ENCODE data around the gene ANKS3. TPM values are rescaled to one million over a fixed set of nuclear protein-coding genes. Genes with fewer than 3 reads are reported as not detected.
A peak's percentile ranks its signal among the peaks of the same experiment; 100 is the strongest.

The ANKS3 gene
- total and polyA plus RNA-seq, 10 of the 15 experiments (the other 5 are each of a cell fraction or from before 2014, with no cell fraction given): 0.29 to 14.2 (median 8.5) TPM

- Histone ChIP-seq H3K27me3 (replicated peaks in 1 of 2; ENCODE audit: control insufficient read depth in 2 of 2, insufficient read depth in 2 of 2, low read length in 1 of 2) (no peaks in the 10 kb centered on the region), H3K9ac (ENCODE audit: control insufficient read depth, insufficient read depth, low read length) (no peak overlapping the region), H3K36me3 (ENCODE audit: control insufficient read depth in 2 of 2, insufficient read depth in 2 of 2, low read length in 1 of 2) (peaks cover 2 to 4% of the 10 kb centered on the region in 2 experiments; a peak in 3 of 4 replicates), H3K9me3 (replicated peaks; ENCODE audit: control insufficient read depth, insufficient read depth, low read length) (no peaks in the 10 kb centered on the region), H3K4me3 (no peak overlapping the region), H2AFZ (ENCODE audit: control insufficient read depth, low read depth, low read length) (no peak overlapping the region), H4K20me1 (ENCODE audit: control insufficient read depth, insufficient read depth) (no peaks in the 10 kb centered on the region), H3K79me2 (ENCODE audit: control insufficient read depth, insufficient read depth, low read length) (no peaks in the 10 kb centered on the region), H3K27ac (ENCODE audit: control insufficient read depth, insufficient read depth) (peak overlapping the region; percentile 2; the same call in 1 of the 2 replicates), H3K4me1 (ENCODE audit: control insufficient read depth, insufficient read depth, low read length) (peaks cover 12% of the 10 kb centered on the region), H3K4me2 (ENCODE audit: control insufficient read depth, insufficient read depth) (no peak overlapping the region)
- ChIA-PET SMC1A (ENCODE audit: uncharacterized antibody, unreplicated experiment) (interaction anchor here (1.2 to 1.5 kb wide), 2 partner anchors 8 to 12 kb away, joined by 3 to 5 read pairs; partner anchors contain the start of gene DNAAF8), CTCF (interaction anchor here (0.8 to 1.0 kb wide), 3 partner anchors 12 to 127 kb away, joined by 3 to 4 read pairs (median 3); partner anchors contain the start of gene DNAAF8), POLR2A (interaction anchor here (1.2 to 1.7 kb wide), 3 partner anchors 12 to 22 kb away, joined by 3 to 5 read pairs (median 5); partner anchors contain the start of gene DNAAF8), RAD21 (ENCODE audit: unreplicated experiment) (interaction anchor here (0.6 to 2.0 kb wide), 2 partner anchors 13 to 15 kb away, joined by 3 to 4 read pairs; partner anchors contain the start of gene DNAAF8)
- no peak for DNase-seq (ENCODE audit: low read depth, low spot score)
- TF ChIP-seq RB1 (IDR thresholded peaks at IDR 0.05; ENCODE audit: borderline replicate concordance): no peak
- TF ChIP-seq POLR2A (IDR thresholded peaks at IDR 0.05; ENCODE audit: low read depth, low read length): peak; percentile 41
- 41% methylated on average over 15 of the region's 15 CpGs for WGBS (ENCODE audit: insufficient coverage, insufficient replicate concordance, low lambda C conversion rate, missing lambda C conversion rate)
- in situ Hi-C loops (cut with MboI): no loop called here
- intact Hi-C loops (cut with micrococcal nuclease; ENCODE audit: unreplicated experiment): no loop called here
- no peak for FAIRE-seq
- peak; percentile 15; the same call in 2 of the 3 replicates for ATAC-seq
- no TSS peak for BruUV-seq (replicated peaks)
Observed at GRCh38 chr16:4746991-4747574, 13.0 kb upstream of the ANKS3 start.

- SMC1A ChIA-PET (ENCODE audit: uncharacterized antibody, unreplicated experiment): no interaction called here
- RAD21 ChIA-PET (ENCODE audit: unreplicated experiment): no interaction called here
- H3K9ac ChIP-seq (ENCODE audit: control insufficient read depth, insufficient read depth, low read length): no peak overlapping the region
- no peak for TF ChIP-seq SUPT20H (IDR thresholded peaks at IDR 0.05; ENCODE audit: borderline replicate concordance, control insufficient read depth, low read depth, low read length)
- no peak for TF ChIP-seq BACH1 (IDR thresholded peaks at IDR 0.05; ENCODE audit: borderline replicate concordance)
- TF ChIP-seq POLR2AphosphoS2 (IDR thresholded peaks at IDR 0.05; ENCODE audit: low read depth, low read length): no peak
- TF ChIP-seq REST (IDR thresholded peaks at IDR 0.05; ENCODE audit: low read depth, low read length): no peak
- TF ChIP-seq SREBF1 (IDR thresholded peaks at IDR 0.05; ENCODE audit: low read length): no peak
- TF ChIP-seq CBX3 (IDR thresholded peaks at IDR 0.05; ENCODE audit: borderline replicate concordance, low read depth): no peak
- no peak for TF ChIP-seq SIN3A (IDR thresholded peaks at IDR 0.05; ENCODE audit: low read depth, low read length)
Observed at GRCh38 chr16:4746215-4746614, 12.1 kb upstream of the ANKS3 start.

More at GRCh38 chr16:4746215-4746614, 12.1 kb upstream of the ANKS3 start:
- Histone ChIP-seq H3K4me1 (ENCODE audit: control insufficient read depth, insufficient read depth, low read length) (peaks cover 12% of the 10 kb centered on the region), H3K27me3 (replicated peaks in 1 of 2; ENCODE audit: control insufficient read depth in 2 of 2, insufficient read depth in 2 of 2, low read length in 1 of 2) (no peaks in the 10 kb centered on the region), H3K36me3 (ENCODE audit: control insufficient read depth in 2 of 2, insufficient read depth in 2 of 2, low read length in 1 of 2) (peaks cover 0 to 4% of the 10 kb centered on the region in 2 experiments; a peak in 1 of 4 replicates), H3K27ac (ENCODE audit: control insufficient read depth, insufficient read depth) (no peak overlapping the region), H3K9me3 (replicated peaks; ENCODE audit: control insufficient read depth, insufficient read depth, low read length) (no peaks in the 10 kb centered on the region), H3K4me2 (ENCODE audit: control insufficient read depth, insufficient read depth) (no peak overlapping the region), H2AFZ (ENCODE audit: control insufficient read depth, low read depth, low read length) (no peak overlapping the region), H4K20me1 (ENCODE audit: control insufficient read depth, insufficient read depth) (no peaks in the 10 kb centered on the region), H3K4me3 (no peak overlapping the region), H3K79me2 (ENCODE audit: control insufficient read depth, insufficient read depth, low read length) (no peaks in the 10 kb centered on the region)
- WGBS (ENCODE audit: insufficient coverage, insufficient replicate concordance, low lambda C conversion rate, missing lambda C conversion rate): 79% methylated on average over 8 of the region's 8 CpGs
- intact Hi-C loops (cut with micrococcal nuclease; ENCODE audit: unreplicated experiment) (no loop called here), in situ Hi-C loops (cut with MboI) (no loop called here)
- ChIA-PET CTCF (interaction anchor here (1.0 kb wide), 1 partner anchor 12 kb away, joined by 4 read pairs; the partner anchor contains the start of gene DNAAF8), POLR2A (interaction anchor here (1.7 kb wide), 1 partner anchor 11 kb away, joined by 5 read pairs; the partner anchor contains the start of gene DNAAF8)
- no peak for ATAC-seq
- no peak for DNase-seq (ENCODE audit: low read depth, low spot score)
- FAIRE-seq: no peak
- BruUV-seq (replicated peaks): no TSS peak
